Activated naive CD8-positive, alpha-beta T cell treated with anti-CD3 and anti-CD28 coated beads for 36 hours (primary cell): Measurements from ENCODE around the gene RPL31. TPM values are rescaled to one million over a fixed set of nuclear protein-coding genes. Genes with fewer than 3 reads are reported as not detected.

Experiments used
- DNase-seq: peaks from one replicate; pipeline ENCODE4 v3.0.0; 2021
- H3K27ac Mint-ChIP-seq: one replicate; pipeline ENCODE4 v1.8.0; 2022; ENCODE audit warnings: mild to moderate bottlenecking, moderate library complexity, mixed read lengths
- H3K27me3 Mint-ChIP-seq: one replicate; pipeline ENCODE4 v1.8.0; 2022; ENCODE audit warnings: mild to moderate bottlenecking, mixed read lengths
- H3K36me3 Mint-ChIP-seq: one replicate; pipeline ENCODE4 v1.8.0; 2021; ENCODE audit warnings: mild to moderate bottlenecking, mixed read lengths
- H3K4me1 Mint-ChIP-seq: one replicate; pipeline ENCODE4 v1.8.0; 2021; ENCODE audit warnings: mixed read lengths
- H3K4me3 Mint-ChIP-seq: one replicate; pipeline ENCODE4 v1.8.0; 2022; ENCODE audit warnings: mild to moderate bottlenecking, moderate library complexity, mixed read lengths
- H3K9me3 Mint-ChIP-seq: one replicate; pipeline ENCODE4 v1.8.0; 2022; ENCODE audit warnings: mixed read lengths
- total RNA-seq, 2 experiments: library from RNA; stranded (reverse); gene quantifications; one replicate each; pipeline ENCODE4 v1.2.3, GENCODE V29; 2021

Gene RPL31
- total RNA-seq, 2 experiments from 2014 or later = 1,614 to 1,628 TPM

DNA sequence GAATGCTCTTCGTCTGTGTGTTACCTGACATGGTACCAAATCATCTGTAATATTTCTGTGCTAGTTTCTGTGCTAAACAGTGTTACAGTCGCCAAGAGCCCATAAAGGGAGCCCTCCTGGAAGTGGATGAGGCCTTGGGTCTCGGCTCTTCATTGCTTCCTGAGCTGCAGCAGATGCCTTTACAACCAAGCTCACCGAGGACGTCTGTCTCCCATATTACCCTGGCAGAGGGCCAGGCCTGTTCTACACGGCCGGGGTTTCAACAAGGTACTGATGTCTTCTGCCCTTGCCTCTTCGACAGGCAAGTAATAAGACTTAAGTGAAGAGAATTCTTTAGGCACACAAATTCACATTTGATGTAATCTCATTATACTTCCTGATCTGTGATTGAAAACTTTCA is 16.8 kb downstream of the RPL31 start:
- H3K36me3 Mint-ChIP-seq = peaks cover 16% of the 10 kb centered on the region
- H3K27me3 Mint-ChIP-seq = no peaks in the 10 kb centered on the region
- DNase-seq = no peak
- no peak overlapping the region for H3K4me3 Mint-ChIP-seq
- no peak overlapping the region for H3K27ac Mint-ChIP-seq
- H3K4me1 Mint-ChIP-seq = no peaks in the 10 kb centered on the region
- H3K9me3 Mint-ChIP-seq = no peaks in the 10 kb centered on the region

DNA sequence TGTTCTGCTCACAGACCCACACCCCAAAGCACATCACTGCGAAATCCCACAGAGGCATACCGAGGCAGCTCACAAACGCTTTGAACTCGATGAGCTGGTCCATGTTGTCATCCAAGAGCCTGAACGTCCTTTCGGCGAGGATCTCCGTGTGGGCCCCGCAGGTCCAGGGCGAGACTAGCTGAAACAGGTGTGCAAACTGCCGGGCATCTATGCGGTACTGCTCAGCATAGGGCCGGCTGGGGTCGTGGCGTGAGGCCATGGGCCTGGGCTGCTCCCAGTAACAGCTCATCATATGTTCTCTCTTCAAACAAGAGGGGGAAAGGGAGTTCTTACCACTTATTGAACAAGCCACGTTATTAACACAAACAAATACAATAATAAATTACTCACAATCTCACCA is 20.1 kb downstream of the RPL31 start:
- DNase-seq = no peak
- no peaks in the 10 kb centered on the region for H3K27me3 Mint-ChIP-seq
- no peaks in the 10 kb centered on the region for H3K4me1 Mint-ChIP-seq
- no peaks in the 10 kb centered on the region for H3K9me3 Mint-ChIP-seq
- H3K27ac Mint-ChIP-seq = no peak overlapping the region
- H3K36me3 Mint-ChIP-seq = peaks cover 2% of the 10 kb centered on the region
- H3K4me3 Mint-ChIP-seq = no peak overlapping the region

GRCh38 chr2:101023327-101024107 is 21.4 kb downstream of the RPL31 start:
- DNase-seq = no peak
- no peaks in the 10 kb centered on the region for H3K9me3 Mint-ChIP-seq
- no peak overlapping the region for H3K27ac Mint-ChIP-seq
- no peaks in the 10 kb centered on the region for H3K4me1 Mint-ChIP-seq
- H3K4me3 Mint-ChIP-seq = no peak overlapping the region
- peaks cover 2% of the 10 kb centered on the region for H3K36me3 Mint-ChIP-seq
- no peaks in the 10 kb centered on the region for H3K27me3 Mint-ChIP-seq

- DNase-seq = no peak
- Mint-ChIP-seq H3K27me3 (no peaks in the 10 kb centered on the region), H3K9me3 (no peaks in the 10 kb centered on the region), H3K27ac (no peak overlapping the region), H3K36me3 (no peaks in the 10 kb centered on the region), H3K4me3 (no peak overlapping the region), H3K4me1 (no peaks in the 10 kb centered on the region)
These were observed 23.5 kb downstream of the RPL31 start for GRCh38 chr2:101025561-101025960.

- Mint-ChIP-seq H3K4me1 (no peaks in the 10 kb centered on the region), H3K27ac (no peak overlapping the region), H3K4me3 (no peak overlapping the region), H3K9me3 (no peaks in the 10 kb centered on the region), H3K27me3 (no peaks in the 10 kb centered on the region), H3K36me3 (no peaks in the 10 kb centered on the region)
- DNase-seq = no peak
These were observed 24.2 kb downstream of the RPL31 start for GRCh38 chr2:101026253-101026701.

DNA sequence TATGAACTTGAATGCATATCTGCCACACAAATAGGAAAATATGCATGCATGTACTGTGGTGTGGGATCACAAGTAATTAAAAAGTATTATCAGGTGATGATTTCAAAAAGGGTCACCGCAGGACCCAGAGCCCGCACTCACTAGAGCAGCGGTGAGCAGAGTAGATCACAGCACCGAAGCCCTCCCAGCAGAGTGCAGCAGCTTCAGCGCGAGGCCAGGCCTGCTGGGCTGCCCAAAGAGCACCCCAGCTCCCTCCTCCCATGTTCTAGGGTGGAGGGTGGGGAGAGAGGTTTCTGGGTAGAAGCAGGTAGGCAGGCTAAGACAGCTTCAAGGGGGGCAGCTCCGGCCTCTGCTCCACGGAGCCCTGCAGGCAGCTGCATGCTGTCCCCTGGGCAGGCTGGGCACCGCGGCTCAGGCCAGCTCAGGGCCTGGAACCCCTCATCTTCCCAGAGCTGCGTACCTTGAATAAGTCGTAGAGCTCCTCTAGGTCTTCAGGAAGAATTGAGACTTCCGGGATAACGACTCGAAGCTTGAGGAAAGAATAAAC is 24.9 kb downstream of the RPL31 start:
- no peak overlapping the region for H3K4me3 Mint-ChIP-seq
- H3K4me1 Mint-ChIP-seq = no peaks in the 10 kb centered on the region
- H3K27ac Mint-ChIP-seq = no peak overlapping the region
- no peaks in the 10 kb centered on the region for H3K27me3 Mint-ChIP-seq
- no peaks in the 10 kb centered on the region for H3K9me3 Mint-ChIP-seq
- no peak for DNase-seq
- no peaks in the 10 kb centered on the region for H3K36me3 Mint-ChIP-seq

- no peak for DNase-seq
- Mint-ChIP-seq H3K9me3 (no peaks in the 10 kb centered on the region), H3K27ac (no peak overlapping the region), H3K4me3 (no peak overlapping the region), H3K27me3 (no peaks in the 10 kb centered on the region), H3K36me3 (no peaks in the 10 kb centered on the region), H3K4me1 (no peaks in the 10 kb centered on the region)
These were observed 25.8 kb downstream of the RPL31 start for GRCh38 chr2:101027852-101028251.

- no peaks in the 10 kb centered on the region for H3K36me3 Mint-ChIP-seq
- H3K4me1 Mint-ChIP-seq = no peaks in the 10 kb centered on the region
- H3K27ac Mint-ChIP-seq = no peak overlapping the region
- H3K4me3 Mint-ChIP-seq = no peak overlapping the region
- no peak for DNase-seq
- H3K9me3 Mint-ChIP-seq = no peaks in the 10 kb centered on the region
- H3K27me3 Mint-ChIP-seq = no peaks in the 10 kb centered on the region
These were observed 28.9 kb downstream of the RPL31 start for GRCh38 chr2:101030866-101031554.

- H3K27ac Mint-ChIP-seq = no peak overlapping the region
- DNase-seq = no peak
- no peaks in the 10 kb centered on the region for H3K27me3 Mint-ChIP-seq
- no peaks in the 10 kb centered on the region for H3K9me3 Mint-ChIP-seq
- no peaks in the 10 kb centered on the region for H3K4me1 Mint-ChIP-seq
- H3K4me3 Mint-ChIP-seq = no peak overlapping the region
- H3K36me3 Mint-ChIP-seq = no peaks in the 10 kb centered on the region
These were observed 30.1 kb downstream of the RPL31 start for GRCh38 chr2:101032084-101032776.

DNA sequence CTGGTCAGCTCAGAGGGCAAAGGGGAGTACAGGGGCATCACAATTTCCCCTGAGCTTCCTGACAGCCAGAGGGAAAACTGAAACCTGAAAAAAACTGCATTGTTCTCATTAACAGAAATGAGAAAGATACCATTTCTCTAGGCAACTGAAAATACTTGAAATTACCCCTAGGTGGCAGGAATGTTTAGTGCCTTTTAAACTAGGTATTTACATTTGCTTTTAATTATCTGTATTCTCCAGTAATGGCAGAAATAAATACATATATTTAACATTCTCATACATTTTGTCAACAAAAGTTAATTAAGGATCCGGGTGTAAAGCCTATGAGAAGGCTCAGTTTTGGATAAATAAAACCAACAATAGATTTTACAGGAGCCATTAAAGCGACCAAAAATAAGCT is 34.5 kb downstream of the RPL31 start:
- Mint-ChIP-seq H3K36me3 (no peaks in the 10 kb centered on the region), H3K27ac (no peak overlapping the region), H3K4me3 (no peak overlapping the region), H3K4me1 (peaks cover 3% of the 10 kb centered on the region), H3K27me3 (no peaks in the 10 kb centered on the region), H3K9me3 (no peaks in the 10 kb centered on the region)
- no peak for DNase-seq

- Mint-ChIP-seq H3K27ac (no peak overlapping the region), H3K27me3 (no peaks in the 10 kb centered on the region), H3K36me3 (no peaks in the 10 kb centered on the region), H3K4me3 (no peak overlapping the region), H3K4me1 (peaks cover 3% of the 10 kb centered on the region), H3K9me3 (no peaks in the 10 kb centered on the region)
- no peak for DNase-seq
These were observed 35.2 kb downstream of the RPL31 start for GRCh38 chr2:101037161-101037755.

- no peak overlapping the region for H3K4me3 Mint-ChIP-seq
- H3K27ac Mint-ChIP-seq = peak overlapping the region; percentile 43
- no peaks in the 10 kb centered on the region for H3K36me3 Mint-ChIP-seq
- peak; percentile 31 for DNase-seq
- peaks cover 3% of the 10 kb centered on the region for H3K4me1 Mint-ChIP-seq
- no peaks in the 10 kb centered on the region for H3K27me3 Mint-ChIP-seq
- no peaks in the 10 kb centered on the region for H3K9me3 Mint-ChIP-seq
These were observed 36.6 kb downstream of the RPL31 start for GRCh38 chr2:101038455-101039255.

GRCh38 chr2:101040072-101040471 is 38.0 kb downstream of the RPL31 start:
- no peak for DNase-seq
- Mint-ChIP-seq H3K4me1 (peaks cover 3% of the 10 kb centered on the region), H3K4me3 (no peak overlapping the region), H3K27me3 (no peaks in the 10 kb centered on the region), H3K9me3 (no peaks in the 10 kb centered on the region), H3K27ac (no peak overlapping the region), H3K36me3 (no peaks in the 10 kb centered on the region)

- Mint-ChIP-seq H3K4me3 (no peak overlapping the region), H3K27ac (no peak overlapping the region), H3K9me3 (no peaks in the 10 kb centered on the region), H3K4me1 (peaks cover 3% of the 10 kb centered on the region), H3K27me3 (no peaks in the 10 kb centered on the region), H3K36me3 (no peaks in the 10 kb centered on the region)
- DNase-seq = no peak
These were observed 38.7 kb downstream of the RPL31 start for GRCh38 chr2:101040761-101041160.
